Testis (tissue), 3 donors: Measurements from ENCODE around the gene MARK1. TPM values are rescaled to one million over a fixed set of nuclear protein-coding genes. Genes with fewer than 3 reads are reported as not detected.

Source experiments
- DNase-seq: peaks from one replicate; pipeline ENCODE4 v3.0.0-alpha.2; 2019
- H3K27ac ChIP-seq, 2 donors: fragments of 200-600 bp; sonication (generic); one replicate each; pipeline ENCODE4 v1.5.1; 2019
- H3K27me3 ChIP-seq: fragments of 200-600 bp; sonication (generic); one replicate; pipeline ENCODE4 v1.5.1; 2019
- H3K36me3 ChIP-seq: fragments of 200-600 bp; sonication (generic); one replicate; pipeline ENCODE4 v1.5.1; 2017; ENCODE audit warnings: low read depth; ENCODE audit errors: missing control alignments
- H3K4me1 ChIP-seq: fragments of 200-600 bp; sonication (generic); one replicate; pipeline ENCODE4 v1.5.1; 2019
- H3K4me3 ChIP-seq, 2 donors: fragments of 200-600 bp; sonication (generic); one replicate each; pipeline ENCODE4 v1.5.1; 2017 to 2019
- H3K9me3 ChIP-seq: fragments of 200-600 bp; sonication (generic); one replicate; pipeline ENCODE4 v1.5.1; 2017
- POLR2A ChIP-seq: fragments of 450-650 bp; IDR thresholded peaks from one replicate; pipeline ENCODE4 v1.6.1; 2017; ENCODE audit warnings: antibody characterized with exemption, mild to moderate bottlenecking, moderate library complexity
- WGBS, 2 donors: methylation state at CpG; one replicate each; pipeline ENCODE4 v1.1.5; 2018; 5-methylcytosine and 5-hydroxymethylcytosine counted together
- intact Hi-C: fragments of 100-400 bp; cut with DNase I; formaldehyde crosslinking; loops from one replicate; pipeline ENCODE4 v1.15.1; 2023; ENCODE audit warnings: low total_unique reads
- polyA plus RNA-seq: library from polyadenylated mRNA; stranded (reverse); fragments of 350-450 nt; fragmentation: Illumina TruSeq; extraction: RNeasy Lipid Tissue Mini Kit (QIAGEN cat#74804); gene quantifications from one replicate; pipeline ENCODE4 v1.2.3, GENCODE V29; 2014; ENCODE audit warnings: low read depth, low replicate concordance; ENCODE audit not compliant: insufficient read depth
- total RNA-seq, 2 donors: library from RNA; depleted of rRNA; stranded (reverse); fragments of >200 nt; gene quantifications; one replicate each; pipeline ENCODE4 v1.2.3, GENCODE V29; 2016
- TF ChIP-seq, protein P1 (sequence below), 3 experiments: fragments of 450-650 bp in 2 of 3; fragments of 200-600 bp in 1 of 3; sonication (generic) in 1 of 3; IDR thresholded peaks; one replicate each; pipeline ENCODE4 v1.5.1; 2016 to 2019; ENCODE audit warnings: antibody characterized with exemption in 3 of 3, mild to moderate bottlenecking in 2 of 3, moderate library complexity in 1 of 3

The MARK1 gene
- total and polyA plus RNA-seq, 3 donors from 2014 or later = 25.5 to 49.6 (median 31.2) TPM

DNA sequence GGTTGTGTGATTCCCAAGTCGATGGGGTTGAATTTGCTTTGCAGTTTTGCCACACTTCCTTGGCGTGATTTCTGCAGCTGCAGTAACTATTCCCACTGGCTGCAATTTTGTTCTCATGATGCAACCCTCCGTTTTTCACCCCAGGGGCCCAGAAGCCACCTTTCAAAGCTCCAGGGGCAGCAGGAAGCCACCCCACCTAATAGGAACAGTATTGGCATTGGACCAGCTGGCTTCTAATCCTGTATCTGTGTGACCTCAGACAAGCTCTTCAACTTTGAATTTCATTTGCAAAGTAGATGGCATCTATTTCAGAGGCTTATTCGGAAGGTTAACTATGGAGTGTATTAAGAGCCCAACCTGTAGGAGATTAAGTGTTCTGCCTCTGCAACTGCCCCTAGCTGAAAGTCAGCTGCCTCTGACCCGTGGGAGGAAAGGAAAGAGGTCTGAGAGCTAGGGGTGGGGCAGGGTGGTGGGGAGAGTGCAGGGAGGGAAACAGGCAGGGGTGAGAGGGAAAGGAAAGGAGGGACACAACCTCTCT, 174.9 kb downstream of the MARK1 start:
- intact Hi-C loops = no loop called here
- TF ChIP-seq, protein P1, sequence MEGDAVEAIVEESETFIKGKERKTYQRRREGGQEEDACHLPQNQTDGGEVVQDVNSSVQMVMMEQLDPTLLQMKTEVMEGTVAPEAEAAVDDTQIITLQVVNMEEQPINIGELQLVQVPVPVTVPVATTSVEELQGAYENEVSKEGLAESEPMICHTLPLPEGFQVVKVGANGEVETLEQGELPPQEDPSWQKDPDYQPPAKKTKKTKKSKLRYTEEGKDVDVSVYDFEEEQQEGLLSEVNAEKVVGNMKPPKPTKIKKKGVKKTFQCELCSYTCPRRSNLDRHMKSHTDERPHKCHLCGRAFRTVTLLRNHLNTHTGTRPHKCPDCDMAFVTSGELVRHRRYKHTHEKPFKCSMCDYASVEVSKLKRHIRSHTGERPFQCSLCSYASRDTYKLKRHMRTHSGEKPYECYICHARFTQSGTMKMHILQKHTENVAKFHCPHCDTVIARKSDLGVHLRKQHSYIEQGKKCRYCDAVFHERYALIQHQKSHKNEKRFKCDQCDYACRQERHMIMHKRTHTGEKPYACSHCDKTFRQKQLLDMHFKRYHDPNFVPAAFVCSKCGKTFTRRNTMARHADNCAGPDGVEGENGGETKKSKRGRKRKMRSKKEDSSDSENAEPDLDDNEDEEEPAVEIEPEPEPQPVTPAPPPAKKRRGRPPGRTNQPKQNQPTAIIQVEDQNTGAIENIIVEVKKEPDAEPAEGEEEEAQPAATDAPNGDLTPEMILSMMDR (IDR thresholded peaks at IDR 0.05) = no peak
- TF ChIP-seq POLR2A = no peak
- Histone ChIP-seq H3K36me3 (no peaks in the 10 kb centered on the region), H3K27me3 (no peaks in the 10 kb centered on the region), H3K27ac (no peak overlapping the region), H3K4me3 (no peak overlapping the region), H3K4me1 (peaks cover 18% of the 10 kb centered on the region), H3K9me3 (no peaks in the 10 kb centered on the region)
- WGBS, 2 donors = 65 to 68% methylated on average over 5 of the region's 5 CpGs
- DNase-seq = no peak

DNA sequence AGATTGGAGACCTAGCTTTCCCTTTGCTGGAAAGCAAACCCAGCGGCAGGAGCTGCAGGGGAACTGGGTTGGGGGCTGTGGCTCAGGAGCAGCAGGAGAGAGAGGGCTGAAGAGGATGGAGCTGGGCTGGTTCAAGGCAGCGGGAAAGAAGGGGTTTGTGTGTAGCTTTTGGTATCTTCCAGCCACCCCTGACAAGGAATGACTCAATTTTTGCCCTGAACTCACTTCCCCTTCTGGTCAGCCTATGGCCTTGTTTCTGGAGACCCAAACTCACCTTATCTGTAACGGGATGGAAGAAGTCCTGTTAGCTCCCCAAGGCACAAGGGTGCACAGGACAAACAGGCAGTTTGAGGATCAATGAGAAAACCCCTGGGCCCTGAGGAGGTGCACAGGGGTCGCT, 175.4 kb downstream of the MARK1 start:
- TF ChIP-seq POLR2A = no peak
- TF ChIP-seq, protein P1 (IDR thresholded peaks at IDR 0.05) = no peak
- no peak overlapping the region for H3K27ac ChIP-seq
- intact Hi-C loops = no loop called here
- DNase-seq = no peak
- no peaks in the 10 kb centered on the region for H3K27me3 ChIP-seq
- WGBS, 2 donors = 79 to 89% methylated on average over 4 of the region's 4 CpGs
- H3K9me3 ChIP-seq = no peaks in the 10 kb centered on the region
- H3K4me1 ChIP-seq = peaks cover 20% of the 10 kb centered on the region
- H3K4me3 ChIP-seq = no peak overlapping the region
- no peaks in the 10 kb centered on the region for H3K36me3 ChIP-seq

DNA sequence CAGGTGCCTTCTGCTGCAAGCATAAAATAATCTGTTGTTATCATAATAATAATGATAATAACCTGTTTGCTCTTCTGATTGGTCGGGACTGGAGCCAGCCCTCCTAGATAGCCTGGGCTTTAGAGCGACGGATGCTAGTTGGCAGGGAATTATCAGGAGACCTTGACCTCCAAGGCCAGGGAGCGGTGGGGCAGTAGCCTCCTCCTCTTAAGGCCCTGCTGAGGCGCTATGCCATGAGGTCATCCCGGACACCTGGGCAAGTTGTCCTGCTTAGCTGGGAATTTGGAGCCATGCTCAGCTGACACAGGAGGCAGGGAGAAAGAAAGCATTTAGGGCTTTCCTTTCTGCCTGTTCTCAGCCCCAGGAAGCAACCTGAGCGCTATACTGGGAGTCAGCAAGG, 177.8 kb downstream of the MARK1 start:
- intact Hi-C loops = no loop called here
- no peak overlapping the region for H3K27ac ChIP-seq
- no peak for DNase-seq

DNA sequence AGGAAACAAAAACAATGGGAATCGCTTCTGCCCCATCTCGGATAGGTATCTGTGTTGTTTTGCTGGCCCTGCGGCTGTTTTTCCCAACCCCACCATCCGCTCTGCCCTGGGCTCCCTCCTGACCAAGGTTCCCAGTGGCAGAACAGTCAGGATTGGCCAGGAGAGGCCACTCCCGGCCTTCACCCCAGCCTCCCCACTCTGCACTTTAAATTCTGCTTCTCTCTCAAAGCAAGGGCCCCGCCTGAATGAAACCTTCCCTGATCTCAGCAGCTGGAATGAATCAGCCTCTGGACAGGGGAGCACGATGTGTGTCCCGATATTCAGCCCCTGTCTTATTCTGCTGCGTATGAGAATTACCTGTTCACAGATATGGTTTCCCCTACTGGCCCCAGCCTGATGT, 178.5 kb downstream of the MARK1 start:
- peaks cover 31% of the 10 kb centered on the region for H3K4me1 ChIP-seq
- no peak overlapping the region for H3K27ac ChIP-seq
- no peak overlapping the region for H3K4me3 ChIP-seq
- no peak for TF ChIP-seq POLR2A
- TF ChIP-seq, protein P1 (IDR thresholded peaks at IDR 0.05) = no peak
- H3K36me3 ChIP-seq = no peaks in the 10 kb centered on the region
- intact Hi-C loops = no loop called here
- DNase-seq = no peak
- H3K27me3 ChIP-seq = no peaks in the 10 kb centered on the region
- 42 to 46% methylated on average over 7 to 9 of the region's 9 CpGs for WGBS, 2 donors
- no peaks in the 10 kb centered on the region for H3K9me3 ChIP-seq

More for the DNA sequence above, 177.8 kb downstream of the MARK1 start:
- Histone ChIP-seq H3K36me3 (no peaks in the 10 kb centered on the region), H3K9me3 (no peaks in the 10 kb centered on the region), H3K4me3 (no peak overlapping the region), H3K4me1 (peaks cover 26% of the 10 kb centered on the region), H3K27me3 (no peaks in the 10 kb centered on the region)
- WGBS, 2 donors = 55 to 61% methylated on average over 7 of the region's 7 CpGs
- TF ChIP-seq POLR2A = no peak
- TF ChIP-seq, protein P1 (IDR thresholded peaks at IDR 0.05) = no peak

DNA sequence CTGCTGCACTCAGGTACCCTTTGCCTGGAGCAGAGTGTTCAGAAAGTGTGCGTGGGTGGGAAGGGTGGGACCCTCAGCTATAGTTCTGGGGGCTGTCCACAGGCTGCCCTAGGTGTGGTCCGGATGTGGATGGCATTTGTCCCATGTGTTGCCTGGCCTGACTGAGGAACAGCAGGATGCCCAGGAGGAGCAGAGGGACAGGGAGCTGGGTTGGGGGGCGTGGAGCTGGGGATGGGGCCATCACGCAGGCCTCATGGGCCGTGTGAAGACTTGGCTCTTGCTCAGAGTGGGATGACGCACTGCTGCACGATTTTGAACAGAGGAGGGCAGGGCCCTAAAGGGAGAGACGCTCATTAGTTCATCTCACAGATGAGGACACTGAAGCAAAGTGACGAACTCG, 179.2 kb downstream of the MARK1 start:
- Histone ChIP-seq H3K27ac (no peak overlapping the region), H3K27me3 (no peaks in the 10 kb centered on the region), H3K4me1 (peaks cover 33% of the 10 kb centered on the region), H3K36me3 (no peaks in the 10 kb centered on the region), H3K9me3 (no peaks in the 10 kb centered on the region), H3K4me3 (no peak overlapping the region)
- no peak for DNase-seq
- intact Hi-C loops = no loop called here
- 58 to 78% methylated on average over 2 to 10 of the region's 10 CpGs for WGBS, 2 donors
- TF ChIP-seq POLR2A = no peak
- TF ChIP-seq, protein P1 (IDR thresholded peaks at IDR 0.05) = no peak
